ENCODE measurements around the gene GNAS.
A peak's percentile ranks its signal among the peaks of the same experiment; 100 is the strongest.

Gene GNAS

DNA sequence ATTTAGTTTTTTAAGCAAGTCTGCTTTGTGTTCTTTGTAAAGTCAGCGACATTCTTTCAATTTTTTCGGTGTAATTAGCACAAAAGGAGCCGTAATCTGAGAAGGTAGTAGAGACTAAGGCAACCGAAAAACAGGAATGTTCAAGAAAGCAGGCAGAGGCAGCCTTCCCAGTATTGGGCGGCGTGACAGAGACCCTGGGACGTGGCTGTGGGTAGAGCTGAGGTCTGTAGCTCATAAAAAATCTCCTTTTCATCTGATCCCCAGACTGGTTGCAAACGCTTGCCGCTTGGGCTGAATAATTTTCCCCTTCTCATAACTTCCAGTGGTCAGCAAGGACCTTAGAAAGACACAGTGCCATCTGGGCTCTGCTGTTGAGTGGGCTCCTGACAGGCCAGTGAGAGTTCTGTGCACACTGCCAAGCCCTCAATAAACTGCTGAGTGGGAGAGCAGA, 30.8 kb downstream of the GNAS start:
- DNase-seq = no peak

DNA sequence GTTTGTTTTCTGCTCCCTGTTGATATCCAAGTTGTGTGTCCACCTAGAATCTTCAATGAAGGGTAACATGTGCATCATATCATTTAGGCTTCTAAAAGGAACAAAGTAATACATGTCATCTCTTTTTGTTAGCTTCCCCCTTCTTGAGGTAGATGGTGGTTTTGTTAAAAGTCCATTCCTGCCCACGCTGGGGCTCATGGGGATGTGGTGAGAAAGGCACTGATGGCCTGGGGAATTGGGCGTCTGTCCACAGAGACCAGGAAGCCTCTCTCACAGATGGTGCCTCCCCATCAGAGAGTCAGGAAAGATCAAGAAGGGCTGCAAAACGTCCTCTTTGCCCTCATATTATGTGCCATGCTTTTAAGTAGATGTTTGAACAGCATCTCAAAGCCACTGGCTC, 32.5 kb downstream of the GNAS start:
- DNase-seq = no peak

DNA sequence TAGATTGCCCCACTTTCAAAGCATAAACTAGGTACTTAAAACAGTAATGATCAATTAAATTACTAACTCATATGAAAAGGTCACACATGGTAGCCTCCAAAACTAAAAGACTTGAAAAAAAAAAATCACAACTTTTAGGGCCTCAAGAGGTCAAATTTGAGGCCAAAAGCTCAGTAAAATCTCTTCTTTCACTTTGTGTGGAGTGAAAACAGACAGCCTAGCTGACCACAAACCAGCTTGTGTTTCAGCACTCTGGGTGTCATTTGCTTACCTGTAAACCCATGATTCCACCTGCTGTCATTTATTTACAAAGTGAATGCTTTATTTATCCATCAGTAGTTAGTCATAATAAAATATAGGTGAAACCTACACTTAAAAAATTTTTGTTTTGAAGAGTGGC, 34.0 kb downstream of the GNAS start:
- DNase-seq = no peak

DNA sequence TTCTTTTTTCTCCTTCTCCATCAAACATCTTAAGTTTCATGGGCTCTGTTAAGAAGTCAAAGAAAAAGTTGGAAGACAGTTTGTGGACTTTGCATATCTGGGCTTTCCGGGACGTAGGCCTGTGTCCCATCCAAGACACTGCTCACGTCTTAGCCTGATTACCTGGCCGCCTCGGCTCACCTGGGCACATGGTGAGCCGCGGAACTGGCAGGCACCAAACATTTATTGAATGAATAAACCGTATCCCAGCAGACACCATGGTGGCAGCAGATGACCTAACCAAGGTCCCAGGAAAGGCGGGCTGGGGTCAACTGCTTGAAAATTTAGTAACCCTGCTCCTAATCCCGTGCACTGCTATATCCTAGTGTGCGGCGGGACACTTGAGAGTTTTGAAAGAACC, 35.6 kb downstream of the GNAS start:
- DNase-seq = no peak

DNA sequence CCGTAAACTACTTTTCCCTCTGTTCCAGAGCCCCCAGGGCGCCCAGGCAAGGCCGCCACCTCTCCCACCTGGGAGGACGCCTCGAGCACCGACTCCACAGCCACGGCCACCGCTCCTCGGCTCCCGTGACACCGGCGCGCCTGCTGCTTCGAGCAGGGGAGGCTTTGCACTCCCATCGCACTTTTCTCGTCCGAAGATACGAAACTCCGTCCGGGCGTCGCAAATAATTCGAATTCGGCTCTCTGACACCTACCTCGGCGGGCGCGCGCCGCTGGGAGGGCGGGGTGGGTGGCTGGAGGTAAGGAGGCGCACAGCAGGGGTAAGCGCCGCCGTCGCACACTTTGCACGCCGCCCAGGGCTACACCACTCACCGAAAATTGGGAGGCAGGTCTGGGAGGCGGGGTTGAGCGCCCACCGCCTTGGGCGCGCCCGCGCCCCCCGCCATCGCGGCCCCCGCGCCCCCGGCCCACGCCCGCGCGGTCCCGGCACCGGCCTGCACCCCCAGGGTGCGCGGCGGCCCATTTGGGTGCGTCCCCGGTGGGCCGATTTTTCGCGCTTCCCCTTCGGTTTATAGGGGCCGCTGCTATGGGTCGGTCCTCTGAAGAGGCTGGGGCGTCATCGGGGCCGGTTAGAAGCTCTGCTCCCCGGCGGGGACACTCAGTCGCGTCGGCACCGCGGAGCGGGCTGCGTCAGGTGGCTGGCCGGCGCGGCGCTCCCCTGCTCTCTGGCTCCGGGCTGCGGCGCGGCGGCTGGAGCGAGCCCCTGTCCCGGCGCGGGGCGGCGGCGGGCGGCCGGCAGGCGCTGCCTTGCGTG, 36.2 kb downstream of the GNAS start:
- DNase-seq = peak; percentile 86

DNA sequence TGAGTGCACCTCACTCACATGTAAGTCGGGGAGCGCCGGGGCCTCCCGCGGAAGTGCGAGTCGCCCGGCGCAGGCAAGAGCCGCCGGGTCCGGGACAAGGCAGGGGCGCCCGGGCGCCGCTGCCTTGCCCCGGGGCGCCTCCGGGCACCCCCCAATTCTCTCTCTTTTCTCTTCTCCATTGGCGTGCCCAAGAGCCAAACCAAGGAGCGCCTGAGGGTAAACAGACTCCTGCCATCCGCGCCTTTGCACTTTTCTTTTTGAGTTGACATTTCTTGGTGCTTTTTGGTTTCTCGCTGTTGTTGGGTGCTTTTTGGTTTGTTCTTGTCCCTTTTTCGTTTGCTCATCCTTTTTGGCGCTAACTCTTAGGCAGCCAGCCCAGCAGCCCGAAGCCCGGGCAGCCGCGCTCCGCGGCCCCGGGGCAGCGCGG, 36.8 kb downstream of the GNAS start:
- DNase-seq = no peak

DNA sequence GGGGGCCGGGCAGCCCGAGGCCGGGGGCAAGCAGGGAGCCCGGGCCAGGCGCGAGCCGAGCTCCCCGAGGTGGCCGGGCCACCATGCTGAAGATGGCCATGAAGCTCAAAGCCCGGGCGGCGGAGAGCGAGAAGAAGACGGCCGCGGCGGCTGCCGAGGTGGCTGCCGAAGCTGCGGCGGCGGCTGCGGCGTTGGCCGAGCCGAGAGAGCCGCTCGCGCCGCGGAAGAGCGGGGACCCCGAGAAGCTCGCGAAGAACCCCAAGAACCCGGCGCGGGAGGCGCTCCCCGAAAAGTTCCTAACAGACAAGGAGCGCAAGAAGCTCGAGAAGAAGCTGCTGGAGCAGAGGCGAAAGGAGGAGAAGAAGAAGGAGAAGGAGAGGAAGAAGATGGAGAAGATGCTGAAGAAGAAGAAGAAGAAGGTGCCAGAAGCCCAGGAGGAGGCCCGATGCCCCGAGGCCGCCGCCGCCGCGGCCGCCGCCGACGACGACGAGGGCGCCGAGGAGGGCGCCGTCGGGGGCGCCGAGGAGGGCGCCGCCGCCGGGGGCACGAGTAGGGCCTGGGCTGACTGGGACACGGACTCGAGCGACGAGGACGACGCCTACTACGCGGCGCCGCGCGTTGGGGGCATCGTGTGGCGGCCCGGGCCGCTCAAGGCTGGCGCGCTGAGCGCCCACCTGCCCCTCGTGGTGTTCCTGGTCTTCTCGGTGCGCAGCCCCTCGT, 37.4 kb downstream of the GNAS start:
- no peak for DNase-seq

DNA sequence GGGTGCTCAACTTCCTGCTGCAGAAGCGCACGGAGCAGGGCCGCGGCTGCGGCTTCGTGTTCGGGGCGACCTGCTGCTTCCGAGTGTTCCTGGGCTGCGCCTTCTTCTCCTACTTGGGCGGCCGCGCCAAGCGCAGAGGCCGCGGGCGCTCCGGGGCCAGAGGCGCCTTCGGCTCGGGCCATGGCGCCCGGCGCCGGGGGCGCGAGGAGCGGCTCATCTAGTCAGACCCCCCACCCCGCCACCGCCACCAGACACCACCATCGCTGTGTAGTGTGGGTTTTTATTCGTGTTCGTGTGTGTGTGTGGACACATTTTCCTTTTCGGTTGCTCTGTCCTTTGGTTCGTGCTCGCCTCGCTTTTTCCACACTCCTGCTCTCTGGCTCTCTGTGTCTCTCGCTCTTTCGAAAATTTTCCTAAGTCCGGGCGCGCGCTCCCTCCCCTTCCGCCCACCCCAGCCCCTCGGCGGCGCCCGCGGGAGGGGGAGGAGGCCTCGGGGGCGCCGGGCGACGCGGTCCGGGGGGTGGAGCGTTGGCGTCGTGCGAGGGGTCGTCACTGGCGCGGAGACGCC, 38.1 kb downstream of the GNAS start:
- peak; percentile 68 for DNase-seq

DNA sequence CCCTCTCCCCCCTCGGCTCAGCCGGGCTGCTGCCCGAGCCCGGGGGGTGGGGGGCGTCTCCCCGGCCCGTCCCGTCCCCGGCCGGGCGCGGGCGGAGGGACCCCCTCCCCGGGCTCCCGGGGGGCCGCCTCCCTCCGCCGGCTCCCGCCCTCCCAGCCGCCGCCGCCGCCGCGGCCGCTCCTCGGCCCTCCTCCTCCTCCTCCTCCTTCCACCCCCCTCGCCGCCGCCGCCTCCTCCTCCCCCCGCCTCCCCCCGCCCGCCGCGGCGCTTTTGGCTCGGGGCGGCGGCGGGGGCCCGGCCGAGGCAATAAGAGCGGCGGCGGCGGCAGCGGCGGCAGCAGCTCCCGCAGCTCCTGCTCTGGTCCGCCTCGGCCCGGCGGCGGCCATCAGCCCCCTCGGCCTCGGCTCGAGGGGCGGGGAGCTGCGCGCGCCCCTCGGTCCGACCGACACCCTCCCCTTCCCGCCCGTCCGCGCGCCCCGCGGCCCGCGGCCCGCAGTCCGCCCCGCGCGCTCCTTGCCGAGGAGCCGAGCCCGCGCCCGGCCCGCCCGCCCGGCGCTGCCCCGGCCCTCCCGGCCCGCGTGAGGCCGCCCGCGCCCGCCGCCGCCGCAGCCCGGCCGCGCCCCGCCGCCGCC, 38.7 kb downstream of the GNAS start:
- peak; percentile 77 for DNase-seq

DNA sequence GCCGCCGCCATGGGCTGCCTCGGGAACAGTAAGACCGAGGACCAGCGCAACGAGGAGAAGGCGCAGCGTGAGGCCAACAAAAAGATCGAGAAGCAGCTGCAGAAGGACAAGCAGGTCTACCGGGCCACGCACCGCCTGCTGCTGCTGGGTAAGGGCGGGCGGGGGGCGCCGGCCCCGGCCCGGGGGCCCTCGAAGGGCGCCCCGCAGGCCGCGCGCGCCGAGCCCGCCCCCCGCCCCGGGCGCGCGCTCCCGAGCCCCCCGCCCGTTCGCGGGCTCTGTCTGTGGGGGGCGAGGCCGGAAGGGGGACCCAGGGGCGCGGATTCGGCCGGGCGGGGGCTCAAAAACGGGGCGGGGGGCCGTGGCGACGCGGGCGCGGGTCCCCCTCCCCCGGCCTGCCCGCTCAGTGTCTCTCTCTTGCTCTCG, 39.2 kb downstream of the GNAS start:
- no peak for DNase-seq

DNA sequence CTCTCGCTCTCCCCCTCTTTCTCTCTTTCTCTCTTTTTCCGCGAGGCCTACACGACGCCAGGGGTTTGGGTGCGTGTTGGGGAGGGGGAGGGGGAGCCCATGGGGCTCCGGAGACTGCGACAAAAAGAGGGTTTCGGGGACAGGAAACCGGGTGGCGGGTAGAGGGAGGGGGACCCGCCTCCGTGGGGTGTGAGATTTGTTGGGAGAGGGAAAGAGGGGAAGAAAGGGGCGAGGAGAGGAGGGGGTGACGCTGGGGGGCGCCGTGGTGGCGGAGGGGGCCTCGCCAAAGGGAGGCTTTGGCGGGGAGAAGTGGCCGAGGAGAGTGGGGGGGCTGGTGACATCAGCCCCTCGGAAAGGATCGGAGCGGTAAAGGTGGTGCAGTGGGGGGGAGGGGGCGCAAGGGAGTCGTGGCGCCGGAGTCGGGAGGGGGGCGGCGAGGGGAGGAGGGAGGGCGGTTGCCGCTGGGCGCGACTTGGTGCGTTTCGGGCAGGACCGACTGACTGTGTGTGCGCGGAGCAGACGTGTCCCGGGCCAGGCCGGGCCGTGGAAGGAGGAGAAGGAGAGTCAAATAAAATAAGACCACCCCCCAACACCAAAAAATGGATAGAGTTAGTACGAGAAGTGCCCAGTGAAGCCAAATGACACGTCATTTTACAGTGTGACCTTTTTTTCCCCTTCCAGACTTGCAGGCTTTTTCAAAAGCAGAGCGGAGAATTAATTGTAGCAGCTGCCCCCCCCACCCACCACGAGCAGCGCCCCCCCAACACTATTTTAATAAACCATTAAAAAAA, 39.8 kb downstream of the GNAS start:
- peak; percentile 75 for DNase-seq

DNA sequence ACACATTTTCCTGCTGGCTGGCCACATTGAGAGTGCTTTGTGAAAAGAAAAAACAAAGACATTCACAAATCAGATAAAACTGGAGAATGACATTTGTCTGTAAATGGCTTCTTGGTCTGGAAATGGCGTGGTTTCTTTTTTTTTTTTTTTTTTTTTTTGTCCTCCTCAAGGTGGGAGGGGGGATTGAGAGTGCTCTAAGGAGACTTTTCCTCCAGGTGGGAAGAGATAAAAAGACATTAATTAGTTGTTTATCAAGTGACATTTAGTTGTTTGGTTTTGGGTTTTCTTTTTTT, 40.4 kb downstream of the GNAS start:
- DNase-seq = no peak

DNA sequence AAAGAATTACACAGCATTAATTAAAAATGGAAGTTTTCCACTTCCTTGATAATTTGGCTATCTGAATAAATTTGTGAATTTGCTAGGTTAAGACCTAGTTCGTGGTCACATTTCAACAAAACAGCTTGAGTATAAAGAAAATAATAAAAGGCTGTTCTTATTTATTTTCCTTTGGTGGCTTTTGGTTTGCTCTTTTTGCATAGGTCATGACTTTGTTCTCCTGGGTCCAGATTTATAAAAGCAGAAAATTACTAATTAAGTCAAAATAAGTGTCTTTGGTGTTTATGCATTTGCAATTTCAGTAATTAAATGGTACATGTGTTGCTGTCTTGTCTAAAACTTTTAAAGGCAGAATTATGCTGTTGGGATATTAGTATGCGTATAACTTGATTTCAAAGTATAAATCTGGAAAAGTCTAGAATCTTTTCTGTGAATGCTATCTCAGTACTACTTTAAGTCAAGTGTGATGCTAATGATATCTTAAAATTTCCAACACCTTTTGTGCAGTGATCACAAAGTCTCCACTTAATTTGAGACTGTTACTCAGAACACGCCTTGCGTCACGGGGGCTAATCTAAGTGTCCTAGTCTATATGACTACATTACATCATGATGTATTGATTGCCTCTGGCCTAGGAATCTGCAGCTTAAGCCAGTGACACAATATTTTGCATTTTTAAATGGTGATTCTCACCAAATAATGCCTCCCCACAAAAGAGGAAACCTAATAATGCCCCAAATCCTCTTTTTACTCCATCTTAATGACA, 41.0 kb downstream of the GNAS start:
- peak; percentile 39 for DNase-seq

DNA sequence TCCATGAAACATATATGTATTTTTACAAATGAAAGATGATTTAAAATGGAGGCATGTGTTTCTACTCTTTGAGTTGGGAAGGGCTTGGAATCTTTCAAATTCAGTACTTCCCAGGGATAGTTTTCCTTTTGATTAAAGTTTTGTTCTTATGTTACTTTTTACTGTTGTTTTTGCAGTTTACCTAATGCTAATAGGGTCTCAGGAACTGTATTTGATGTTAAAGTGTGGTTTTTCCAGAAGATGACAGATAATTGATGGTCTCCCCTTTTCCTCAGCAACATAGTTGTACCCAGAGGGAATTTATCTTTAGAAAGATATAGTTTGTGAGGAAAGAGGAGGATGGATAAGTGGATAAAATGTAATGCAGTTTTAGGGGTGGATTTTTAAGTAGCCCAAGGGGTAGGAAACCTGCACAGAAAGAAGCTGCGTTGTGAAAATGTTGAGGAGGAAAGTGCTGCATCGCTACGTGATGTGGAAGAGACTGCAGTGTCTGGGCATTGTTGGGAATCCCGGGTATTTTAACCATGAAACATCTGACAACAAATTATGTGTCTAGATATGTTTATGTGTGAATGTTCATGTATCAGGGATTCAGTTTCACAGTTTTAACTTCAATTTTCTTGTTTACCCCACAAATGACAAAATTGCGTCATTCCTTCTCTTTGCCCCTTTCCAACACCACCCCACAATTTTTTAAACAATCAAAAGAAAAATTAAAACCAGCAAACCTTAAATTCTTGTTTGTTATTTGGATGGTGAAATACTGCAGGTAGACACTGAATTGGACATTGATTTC, 42.3 kb downstream of the GNAS start:
- no peak for DNase-seq

DNA sequence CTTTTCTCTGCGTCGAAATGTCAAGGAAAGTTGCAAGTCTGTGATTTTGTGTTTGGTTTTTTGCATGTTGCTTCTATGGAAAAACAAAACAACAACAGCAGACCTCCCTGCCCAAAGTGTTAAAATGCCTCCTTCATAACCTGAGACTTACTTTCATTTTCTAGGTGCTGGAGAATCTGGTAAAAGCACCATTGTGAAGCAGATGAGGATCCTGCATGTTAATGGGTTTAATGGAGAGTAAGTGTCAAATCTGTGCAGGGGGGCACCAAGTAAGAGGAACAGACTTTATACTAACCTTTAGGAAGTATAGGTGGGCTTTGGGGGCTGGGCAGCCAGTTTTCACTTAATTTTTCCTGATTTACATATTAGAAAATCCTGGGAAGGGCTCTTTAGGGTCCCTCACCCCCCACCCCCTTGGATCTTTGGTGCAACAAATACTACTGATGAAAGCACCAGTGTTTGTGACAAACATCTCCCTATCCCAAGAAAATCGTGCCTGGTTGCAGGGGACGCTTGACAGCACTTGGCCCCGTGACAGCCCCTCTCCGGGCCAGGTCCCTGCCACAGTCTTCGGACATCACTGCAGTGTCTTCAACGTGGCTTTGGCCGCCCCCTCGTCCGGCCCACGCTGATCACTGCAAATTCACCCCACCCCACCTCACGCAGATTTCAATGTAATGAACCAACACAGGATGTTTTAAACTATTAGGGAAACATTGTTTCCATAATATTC, 43.1 kb downstream of the GNAS start:
- DNase-seq = peak; percentile 31

DNA sequence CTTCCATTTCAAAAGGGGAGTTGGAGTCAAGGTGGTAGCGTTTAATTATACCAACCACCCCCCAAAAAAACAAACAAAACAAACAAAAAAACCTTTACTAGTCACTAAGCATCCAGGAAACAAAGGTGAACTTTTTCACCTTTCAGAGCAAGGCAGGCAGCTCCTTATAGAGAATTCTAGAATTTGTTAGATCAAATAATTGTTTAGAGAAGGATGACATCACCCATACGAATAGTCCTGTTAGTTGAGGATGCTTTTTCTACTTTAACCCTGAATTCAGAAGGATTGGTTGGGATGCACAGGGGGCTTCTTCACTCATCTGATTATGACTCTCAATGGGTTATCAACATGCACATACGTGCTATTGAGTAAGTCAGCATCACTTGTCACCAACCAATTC, 44.3 kb downstream of the GNAS start:
- DNase-seq = no peak

DNA sequence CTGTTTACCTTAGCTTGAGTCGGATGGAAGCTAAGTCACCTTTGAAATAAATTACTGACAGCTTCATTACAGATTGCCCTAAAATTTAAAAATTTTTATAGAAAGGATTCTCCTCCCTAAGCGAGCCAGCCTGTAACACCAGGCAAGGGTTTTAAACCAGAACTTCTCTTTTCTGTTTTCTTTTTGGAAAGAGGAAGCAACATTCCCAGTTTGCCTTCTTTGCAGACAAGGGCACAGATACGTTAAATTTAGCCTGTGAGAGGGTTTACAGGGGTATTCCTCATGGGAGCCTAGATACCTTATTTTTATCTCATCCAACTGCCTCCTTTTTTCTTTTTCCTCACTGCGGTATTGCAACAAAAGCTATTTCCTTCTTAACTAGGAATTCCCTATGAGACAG, 45.0 kb downstream of the GNAS start:
- no peak for DNase-seq

DNA sequence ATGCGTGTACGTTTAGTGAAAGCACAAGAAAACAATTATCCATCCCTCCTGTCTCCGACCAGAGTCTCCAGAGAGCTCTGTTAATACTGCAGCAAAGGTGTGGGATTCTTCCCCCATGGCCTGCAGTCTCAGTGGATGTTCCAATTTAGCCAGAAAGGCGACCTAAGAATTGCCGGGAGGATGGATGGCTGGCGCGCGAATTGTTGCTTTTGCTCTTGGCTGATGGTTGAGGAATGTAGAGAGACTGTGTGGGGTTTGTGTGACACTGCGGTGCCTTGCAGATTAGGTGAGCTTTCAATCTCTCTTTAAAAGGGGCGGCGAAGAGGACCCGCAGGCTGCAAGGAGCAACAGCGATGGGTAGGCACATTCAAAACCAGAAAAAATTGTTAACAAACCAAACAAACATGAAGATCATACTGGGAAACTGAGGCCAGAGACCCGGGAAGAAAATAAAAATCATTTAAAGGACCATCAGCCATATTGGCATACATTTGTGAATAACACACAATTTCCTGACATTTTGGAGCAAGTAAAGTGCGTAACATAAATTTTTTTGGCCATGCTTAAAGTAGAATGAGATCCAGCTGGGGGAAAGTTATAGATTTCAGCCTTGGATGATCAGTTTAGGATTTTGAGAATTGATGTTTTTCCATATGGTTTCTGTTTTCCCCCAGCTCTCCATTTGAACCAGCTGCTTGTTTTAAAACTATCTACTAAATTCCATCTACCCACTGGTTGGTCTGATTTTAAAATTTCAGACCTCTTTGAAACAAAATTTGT, 46.3 kb downstream of the GNAS start:
- DNase-seq = no peak

DNA sequence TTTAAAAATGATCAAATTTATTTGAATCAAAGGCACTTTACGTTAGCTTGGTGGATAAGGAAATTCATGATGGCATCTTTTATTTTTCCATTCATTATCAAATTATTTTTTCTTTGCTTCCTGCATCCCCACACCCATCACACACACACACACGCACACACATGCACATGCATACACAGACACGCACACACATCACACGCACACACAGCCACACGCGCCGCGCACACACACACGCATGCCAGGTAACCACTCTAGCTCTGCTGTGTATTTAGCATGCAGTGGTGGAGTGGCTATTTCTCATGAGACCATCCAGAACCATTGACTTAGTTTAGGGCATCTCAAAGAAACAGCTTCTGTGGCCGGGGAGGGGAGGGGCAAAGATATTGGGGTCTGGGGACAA, 47.0 kb downstream of the GNAS start:
- DNase-seq = no peak

DNA sequence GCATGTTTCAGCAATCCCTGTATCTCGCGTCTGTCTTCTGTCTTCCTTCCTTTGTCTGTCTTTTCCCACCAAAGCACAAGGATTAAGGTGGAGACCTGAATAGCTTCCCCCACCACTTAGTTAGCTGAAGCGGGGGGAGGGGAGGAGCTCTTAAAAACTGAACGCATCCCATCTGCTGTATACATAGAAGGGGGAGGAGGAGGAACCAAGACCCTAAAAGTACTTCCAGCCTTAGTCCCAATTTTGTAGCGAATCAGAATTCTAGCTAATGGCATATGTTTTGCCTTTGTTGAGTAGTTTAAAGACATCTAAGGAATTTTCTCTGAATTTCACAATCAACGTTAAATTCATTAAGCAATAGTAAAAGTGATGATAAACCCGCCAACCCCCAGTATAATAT, 47.9 kb downstream of the GNAS start:
- no peak for DNase-seq

All from CD4-positive, alpha-beta T cell treated with Interleukin-4 for 4 hours (primary cell).